Measurements from ENCODE around the gene TECPR1. TPM values are rescaled to one million over a fixed set of nuclear protein-coding genes. Genes with fewer than 3 reads are reported as not detected.

Gene TECPR1
- total RNA-seq, 1 experiment from 2014 or later: 21.5 TPM

DNA sequence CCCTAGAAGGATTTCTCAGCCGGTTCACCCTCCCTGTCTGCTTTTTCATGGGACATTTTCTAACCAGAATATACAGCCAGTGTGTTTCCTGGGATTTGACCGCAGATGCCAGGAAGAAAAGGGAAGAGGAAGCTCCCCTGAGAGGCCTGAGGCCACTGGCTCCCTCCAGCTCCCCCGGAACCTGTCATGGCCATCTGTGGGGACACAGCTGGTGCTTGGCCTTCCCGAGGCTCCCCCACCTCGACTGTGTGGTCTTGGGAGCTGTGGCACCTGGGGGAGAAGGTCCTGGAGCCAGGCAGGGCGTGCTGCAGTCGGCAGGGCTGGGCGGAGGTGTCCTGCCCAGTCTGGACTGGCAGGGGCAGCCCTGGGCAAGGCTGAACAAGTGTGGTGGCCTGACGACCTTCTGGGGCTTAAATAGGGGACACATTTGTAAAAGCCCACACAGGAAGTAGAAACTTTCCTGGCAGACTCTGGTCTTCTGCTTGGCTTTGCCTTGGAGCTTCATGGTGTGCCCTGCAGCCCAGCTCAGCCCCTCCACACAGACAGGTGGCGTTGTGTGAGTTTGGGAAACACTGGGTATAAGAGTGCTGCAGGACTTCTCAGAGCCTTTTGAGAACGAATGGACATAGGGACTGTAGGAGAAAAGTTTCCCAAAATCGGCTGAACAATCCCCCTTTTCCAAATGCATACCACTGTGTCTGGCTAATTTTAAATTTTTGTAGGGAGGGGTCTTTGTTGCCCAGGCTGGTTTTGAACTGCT lies 36.2 kb upstream of the TECPR1 start:
- peaks cover 15% of the 10 kb centered on the region for H3K36me3 Mint-ChIP-seq
- no peak for ATAC-seq
- TF ChIP-seq SMAD4 (CRISPR knock-in tag; IDR thresholded peaks at IDR 0.05) (no peak), ZNF232 (CRISPR knock-in tag; IDR thresholded peaks at IDR 0.05) (no peak), SP1 (CRISPR knock-in tag; conservative IDR thresholded peaks at IDR 0.05) (no peak), ZNF396 (CRISPR knock-in tag; IDR thresholded peaks at IDR 0.05; ENCODE audit: borderline replicate concordance) (no peak), NFYB (CRISPR knock-in tag; conservative IDR thresholded peaks at IDR 0.05; ENCODE audit: low read depth) (no peak), ZNF138 (CRISPR knock-in tag; conservative IDR thresholded peaks at IDR 0.05) (no peak)
- TF ChIP-seq, protein P1, sequence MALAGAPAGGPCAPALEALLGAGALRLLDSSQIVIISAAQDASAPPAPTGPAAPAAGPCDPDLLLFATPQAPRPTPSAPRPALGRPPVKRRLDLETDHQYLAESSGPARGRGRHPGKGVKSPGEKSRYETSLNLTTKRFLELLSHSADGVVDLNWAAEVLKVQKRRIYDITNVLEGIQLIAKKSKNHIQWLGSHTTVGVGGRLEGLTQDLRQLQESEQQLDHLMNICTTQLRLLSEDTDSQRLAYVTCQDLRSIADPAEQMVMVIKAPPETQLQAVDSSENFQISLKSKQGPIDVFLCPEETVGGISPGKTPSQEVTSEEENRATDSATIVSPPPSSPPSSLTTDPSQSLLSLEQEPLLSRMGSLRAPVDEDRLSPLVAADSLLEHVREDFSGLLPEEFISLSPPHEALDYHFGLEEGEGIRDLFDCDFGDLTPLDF (CRISPR knock-in tag; IDR thresholded peaks at IDR 0.05): no peak
- TF ChIP-seq, protein P2, sequence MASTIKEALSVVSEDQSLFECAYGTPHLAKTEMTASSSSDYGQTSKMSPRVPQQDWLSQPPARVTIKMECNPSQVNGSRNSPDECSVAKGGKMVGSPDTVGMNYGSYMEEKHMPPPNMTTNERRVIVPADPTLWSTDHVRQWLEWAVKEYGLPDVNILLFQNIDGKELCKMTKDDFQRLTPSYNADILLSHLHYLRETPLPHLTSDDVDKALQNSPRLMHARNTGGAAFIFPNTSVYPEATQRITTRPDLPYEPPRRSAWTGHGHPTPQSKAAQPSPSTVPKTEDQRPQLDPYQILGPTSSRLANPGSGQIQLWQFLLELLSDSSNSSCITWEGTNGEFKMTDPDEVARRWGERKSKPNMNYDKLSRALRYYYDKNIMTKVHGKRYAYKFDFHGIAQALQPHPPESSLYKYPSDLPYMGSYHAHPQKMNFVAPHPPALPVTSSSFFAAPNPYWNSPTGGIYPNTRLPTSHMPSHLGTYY (CRISPR knock-in tag; IDR thresholded peaks at IDR 0.05): no peak
- H3K4me3 Mint-ChIP-seq: no peak overlapping the region
- ChIA-PET CTCF (interaction anchor here (0.6 to 1.7 kb wide), 12 partner anchors 13 to 543 kb away, joined by 3 to 9 read pairs (median 4); partner anchors contain the start of gene BAIAP2L1), POLR2A (interaction anchor here (0.7 to 1.6 kb wide), 2 partner anchors 112 to 113 kb away, joined by 4 to 5 read pairs; partner anchors contain the start of gene BAIAP2L1)
- H3K27ac Mint-ChIP-seq: no peak overlapping the region; the same call in 1 of the 2 replicates
- DNase-seq (ENCODE audit: low spot score): no peak
- H3K9me3 Mint-ChIP-seq: no peaks in the 10 kb centered on the region
- peaks cover 31% of the 10 kb centered on the region for H3K4me1 Mint-ChIP-seq
- H3K27me3 Mint-ChIP-seq (ENCODE audit: low read depth): no peaks in the 10 kb centered on the region

DNA sequence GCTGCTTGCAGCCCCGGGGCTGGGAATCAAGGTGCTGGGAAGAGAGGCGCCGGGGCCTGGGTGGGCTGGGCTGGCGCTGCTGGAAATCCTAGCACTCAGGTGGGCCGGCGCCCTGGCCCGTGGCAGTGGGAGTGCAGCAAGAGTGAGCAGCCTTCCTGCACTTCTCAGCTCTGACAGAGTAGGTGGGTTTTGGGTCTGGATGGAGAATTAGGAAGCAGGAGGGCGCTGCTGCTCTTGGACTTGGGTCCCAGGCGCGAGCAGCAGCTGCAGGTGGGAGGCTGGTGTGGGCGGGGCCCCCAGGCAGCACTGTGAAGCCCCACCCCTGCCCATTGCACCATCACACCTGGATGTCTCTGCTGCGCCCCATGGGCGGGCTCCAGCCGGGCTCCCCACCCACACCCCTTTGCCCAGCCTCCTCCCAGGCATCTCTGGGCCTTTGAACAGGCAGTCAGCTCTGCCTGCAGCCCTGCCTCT lies 35.5 kb upstream of the TECPR1 start:
- Mint-ChIP-seq H3K4me1 (peaks cover 38% of the 10 kb centered on the region), H3K27me3 (ENCODE audit: low read depth) (no peaks in the 10 kb centered on the region)
- peak; percentile 71 for ATAC-seq

More for the DNA sequence above, 35.5 kb upstream of the TECPR1 start:
- POLR2A ChIA-PET: interaction anchor here (1.6 kb wide), 1 partner anchor 114 kb away, joined by 4 read pairs; the partner anchor contains the start of gene BAIAP2L1
- no peaks in the 10 kb centered on the region for H3K9me3 Mint-ChIP-seq
- H3K4me3 Mint-ChIP-seq: no peak overlapping the region
- peaks cover 14% of the 10 kb centered on the region for H3K36me3 Mint-ChIP-seq
- peak; percentile 66 for DNase-seq (ENCODE audit: low spot score)
- no peak overlapping the region for H3K27ac Mint-ChIP-seq
- TF ChIP-seq, protein P3, sequence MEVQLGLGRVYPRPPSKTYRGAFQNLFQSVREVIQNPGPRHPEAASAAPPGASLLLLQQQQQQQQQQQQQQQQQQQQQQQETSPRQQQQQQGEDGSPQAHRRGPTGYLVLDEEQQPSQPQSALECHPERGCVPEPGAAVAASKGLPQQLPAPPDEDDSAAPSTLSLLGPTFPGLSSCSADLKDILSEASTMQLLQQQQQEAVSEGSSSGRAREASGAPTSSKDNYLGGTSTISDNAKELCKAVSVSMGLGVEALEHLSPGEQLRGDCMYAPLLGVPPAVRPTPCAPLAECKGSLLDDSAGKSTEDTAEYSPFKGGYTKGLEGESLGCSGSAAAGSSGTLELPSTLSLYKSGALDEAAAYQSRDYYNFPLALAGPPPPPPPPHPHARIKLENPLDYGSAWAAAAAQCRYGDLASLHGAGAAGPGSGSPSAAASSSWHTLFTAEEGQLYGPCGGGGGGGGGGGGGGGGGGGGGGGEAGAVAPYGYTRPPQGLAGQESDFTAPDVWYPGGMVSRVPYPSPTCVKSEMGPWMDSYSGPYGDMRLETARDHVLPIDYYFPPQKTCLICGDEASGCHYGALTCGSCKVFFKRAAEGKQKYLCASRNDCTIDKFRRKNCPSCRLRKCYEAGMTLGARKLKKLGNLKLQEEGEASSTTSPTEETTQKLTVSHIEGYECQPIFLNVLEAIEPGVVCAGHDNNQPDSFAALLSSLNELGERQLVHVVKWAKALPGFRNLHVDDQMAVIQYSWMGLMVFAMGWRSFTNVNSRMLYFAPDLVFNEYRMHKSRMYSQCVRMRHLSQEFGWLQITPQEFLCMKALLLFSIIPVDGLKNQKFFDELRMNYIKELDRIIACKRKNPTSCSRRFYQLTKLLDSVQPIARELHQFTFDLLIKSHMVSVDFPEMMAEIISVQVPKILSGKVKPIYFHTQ (CRISPR knock-in tag; IDR thresholded peaks at IDR 0.05): no peak
- TF ChIP-seq RORB (CRISPR knock-in tag; IDR thresholded peaks at IDR 0.05) (no peak), ATF1 (CRISPR knock-in tag; IDR thresholded peaks at IDR 0.05) (no peak), ZNF423 (CRISPR knock-in tag; IDR thresholded peaks at IDR 0.05) (peak; percentile 54; the same call in 1 of the 2 replicates), ELF4 (CRISPR knock-in tag; IDR thresholded peaks at IDR 0.05; ENCODE audit: low read depth) (no peak), TEAD1 (CRISPR knock-in tag; IDR thresholded peaks at IDR 0.05) (no peak), FOXK1 (CRISPR knock-in tag; IDR thresholded peaks at IDR 0.05) (no peak), SP1 (CRISPR knock-in tag; conservative IDR thresholded peaks at IDR 0.05) (0 out of 2 replicates have a peak, but pooled peaks have one; percentile 36), ZNF263 (CRISPR knock-in tag; IDR thresholded peaks at IDR 0.05; ENCODE audit: low read depth) (no peak)
- TF ChIP-seq, protein P4, sequence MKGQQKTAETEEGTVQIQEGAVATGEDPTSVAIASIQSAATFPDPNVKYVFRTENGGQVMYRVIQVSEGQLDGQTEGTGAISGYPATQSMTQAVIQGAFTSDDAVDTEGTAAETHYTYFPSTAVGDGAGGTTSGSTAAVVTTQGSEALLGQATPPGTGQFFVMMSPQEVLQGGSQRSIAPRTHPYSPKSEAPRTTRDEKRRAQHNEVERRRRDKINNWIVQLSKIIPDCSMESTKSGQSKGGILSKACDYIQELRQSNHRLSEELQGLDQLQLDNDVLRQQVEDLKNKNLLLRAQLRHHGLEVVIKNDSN (CRISPR knock-in tag; IDR thresholded peaks at IDR 0.05): no peak
- TF ChIP-seq, protein P5, sequence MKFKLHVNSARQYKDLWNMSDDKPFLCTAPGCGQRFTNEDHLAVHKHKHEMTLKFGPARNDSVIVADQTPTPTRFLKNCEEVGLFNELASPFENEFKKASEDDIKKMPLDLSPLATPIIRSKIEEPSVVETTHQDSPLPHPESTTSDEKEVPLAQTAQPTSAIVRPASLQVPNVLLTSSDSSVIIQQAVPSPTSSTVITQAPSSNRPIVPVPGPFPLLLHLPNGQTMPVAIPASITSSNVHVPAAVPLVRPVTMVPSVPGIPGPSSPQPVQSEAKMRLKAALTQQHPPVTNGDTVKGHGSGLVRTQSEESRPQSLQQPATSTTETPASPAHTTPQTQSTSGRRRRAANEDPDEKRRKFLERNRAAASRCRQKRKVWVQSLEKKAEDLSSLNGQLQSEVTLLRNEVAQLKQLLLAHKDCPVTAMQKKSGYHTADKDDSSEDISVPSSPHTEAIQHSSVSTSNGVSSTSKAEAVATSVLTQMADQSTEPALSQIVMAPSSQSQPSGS (CRISPR knock-in tag; IDR thresholded peaks at IDR 0.05; ENCODE audit: borderline replicate concordance, low read depth): no peak
- CTCF ChIA-PET: interaction anchor here (0.7 to 1.7 kb wide), 10 partner anchors 20 to 544 kb away, joined by 3 to 9 read pairs (median 4); partner anchors contain the start of gene BAIAP2L1
